Stimulated activated CD8-positive, alpha-beta memory T cell treated with anti-CD3 and anti-CD28 coated beads, Interleukin-15, amount 100 ng/mL, for 1 hour (primary cell): ENCODE measurements around the gene XRCC3.

Experiments used
- DNase-seq: peaks from one replicate; pipeline ENCODE4 v3.0.0-alpha.2; 2020; ENCODE audit warnings: low read depth

Gene XRCC3

GRCh38 chr14:103715052-103716000 is at the start of gene XRCC3, which contains the start of gene ZFYVE21:
Gene XRCC3 (minus strand): TSS chr14:103715451. CDS start chr14:103711087, 4,364 bp downstream.
Gene ZFYVE21 (plus strand): TSS chr14:103715810. CDS start chr14:103715842, 32 bp downstream.
- DNase-seq, result peak; percentile 99

DNA sequence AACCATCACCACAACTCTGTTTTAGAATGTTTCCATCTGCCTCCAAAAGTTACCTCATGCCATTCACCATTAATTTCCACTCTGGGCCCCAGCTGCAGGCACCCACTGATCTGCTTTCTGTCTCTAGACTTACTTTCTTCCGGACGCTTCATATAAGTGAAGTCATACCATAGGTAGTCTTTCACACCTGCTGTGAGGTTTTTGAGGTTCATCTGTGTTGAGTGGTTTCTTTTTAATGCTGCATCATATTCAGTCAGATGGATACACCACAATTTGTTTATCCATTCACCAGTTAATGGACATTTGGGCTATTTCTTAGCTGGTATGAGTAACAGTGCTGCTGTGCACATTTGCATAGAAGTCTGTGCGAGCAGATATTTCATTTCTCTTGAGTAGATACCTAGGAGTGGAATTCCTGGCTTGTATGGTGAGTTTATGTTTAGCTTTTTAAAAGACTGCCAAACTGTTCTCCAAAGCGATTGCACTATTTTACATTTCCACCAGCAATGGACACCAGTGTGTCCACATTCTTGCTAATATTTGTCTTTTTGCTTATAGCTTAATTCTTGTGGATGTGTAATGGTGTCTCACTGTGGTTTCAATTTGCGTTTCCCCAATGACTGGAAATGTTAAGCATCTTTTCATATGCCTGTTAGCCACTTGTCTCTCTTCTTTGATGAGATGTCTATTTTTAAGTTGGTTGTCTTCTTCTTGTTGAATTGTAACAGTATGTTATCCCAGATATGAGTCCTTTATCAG is 48.7 kb upstream of the XRCC3 start:
- DNase-seq, result no peak

GRCh38 chr14:103762541-103762940 is 47.3 kb upstream of the XRCC3 start:
- no peak for DNase-seq

GRCh38 chr14:103762036-103762435 is 46.8 kb upstream of the XRCC3 start:
- DNase-seq, result no peak

GRCh38 chr14:103758059-103758776 is 43.0 kb upstream of the XRCC3 start:
- DNase-seq, result no peak

- DNase-seq, result no peak
Observed at GRCh38 chr14:103755060-103755459, 39.8 kb upstream of the XRCC3 start.

- no peak for DNase-seq
Observed at GRCh38 chr14:103753774-103754173, 38.5 kb upstream of the XRCC3 start.

DNA sequence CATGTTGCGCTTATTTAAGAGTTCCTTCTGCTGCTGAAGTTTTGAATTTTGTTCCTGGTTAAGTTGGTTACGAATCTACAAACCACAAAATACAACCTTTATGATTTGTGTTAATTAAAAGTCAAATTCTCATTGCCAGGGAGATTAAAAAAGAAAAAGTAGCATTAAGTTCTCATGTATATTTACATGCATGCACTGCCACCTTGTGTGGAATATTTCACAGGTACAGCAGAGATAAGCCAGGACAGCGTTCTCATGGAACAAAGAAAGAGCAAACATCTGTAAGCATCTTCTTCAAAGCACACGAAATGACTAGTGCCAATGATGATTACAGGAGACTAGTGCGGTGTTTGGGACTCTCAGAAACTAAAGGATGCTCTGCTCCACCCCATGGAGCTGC is 34.6 kb upstream of the XRCC3 start:
- DNase-seq, result no peak

- DNase-seq, result no peak
Observed at GRCh38 chr14:103749452-103749851, 34.2 kb upstream of the XRCC3 start.

GRCh38 chr14:103748534-103748857 is 33.2 kb upstream of the XRCC3 start:
- peak; percentile 21 for DNase-seq

DNA sequence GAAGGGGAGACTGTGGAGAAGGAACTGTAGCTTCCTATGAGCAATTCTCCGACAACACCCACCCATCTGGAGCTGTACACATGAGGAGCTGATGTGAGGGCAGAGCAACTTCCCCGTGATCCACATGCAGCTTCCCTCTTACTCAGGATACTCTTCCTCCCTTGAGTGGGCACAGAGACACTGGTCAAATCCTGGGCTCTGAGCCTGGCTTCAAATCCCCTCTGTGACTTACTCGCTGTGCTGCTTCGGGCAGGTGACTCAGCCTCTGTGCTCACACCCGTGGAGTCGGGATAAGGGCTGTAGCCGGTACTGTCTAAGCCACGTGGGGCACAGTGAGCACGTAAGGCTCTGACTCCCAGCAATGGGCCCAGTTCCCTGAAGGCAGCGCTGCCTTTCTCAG is 31.4 kb upstream of the XRCC3 start:
- no peak for DNase-seq

GRCh38 chr14:103745424-103745823 is 30.2 kb upstream of the XRCC3 start:
- DNase-seq, result no peak

- no peak for DNase-seq
Observed at GRCh38 chr14:103744621-103745395, 29.6 kb upstream of the XRCC3 start.

- no peak for DNase-seq
Observed at GRCh38 chr14:103743691-103744090, 28.4 kb upstream of the XRCC3 start.

DNA sequence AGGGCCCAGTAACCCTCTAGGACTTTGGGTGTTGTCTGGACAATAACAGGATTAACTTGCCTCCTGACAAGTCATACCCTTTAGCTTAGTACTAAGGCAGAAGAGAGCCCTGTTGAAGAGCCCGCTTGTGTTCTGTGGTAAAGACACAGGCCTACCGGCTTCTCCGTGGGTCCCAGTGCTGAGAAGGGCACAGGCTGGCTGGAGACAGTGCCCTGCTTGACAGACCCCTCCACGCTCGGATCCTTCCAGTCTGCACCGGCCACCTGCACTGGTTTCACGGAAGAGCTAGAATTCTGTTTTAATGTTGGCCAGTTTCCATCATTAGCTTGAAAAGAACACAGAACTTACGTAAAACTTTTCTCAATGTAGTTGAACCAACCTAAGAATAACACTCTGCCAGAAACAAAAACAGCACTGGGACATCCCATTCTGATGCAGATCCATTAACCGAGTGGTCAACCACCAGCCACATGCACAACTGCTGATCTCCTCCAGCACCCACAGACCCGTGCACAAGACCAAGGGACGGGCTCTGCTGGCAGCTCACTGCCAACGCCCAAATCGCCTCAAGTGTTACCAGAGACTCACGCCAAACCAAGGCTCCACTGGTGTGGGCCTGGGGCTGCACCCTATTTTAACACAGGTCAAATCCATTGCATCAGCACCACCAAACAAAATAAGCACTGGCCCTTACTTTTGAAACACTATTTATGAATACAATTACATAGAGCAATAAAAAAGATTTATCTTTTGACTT is 27.4 kb upstream of the XRCC3 start:
- no peak for DNase-seq

DNA sequence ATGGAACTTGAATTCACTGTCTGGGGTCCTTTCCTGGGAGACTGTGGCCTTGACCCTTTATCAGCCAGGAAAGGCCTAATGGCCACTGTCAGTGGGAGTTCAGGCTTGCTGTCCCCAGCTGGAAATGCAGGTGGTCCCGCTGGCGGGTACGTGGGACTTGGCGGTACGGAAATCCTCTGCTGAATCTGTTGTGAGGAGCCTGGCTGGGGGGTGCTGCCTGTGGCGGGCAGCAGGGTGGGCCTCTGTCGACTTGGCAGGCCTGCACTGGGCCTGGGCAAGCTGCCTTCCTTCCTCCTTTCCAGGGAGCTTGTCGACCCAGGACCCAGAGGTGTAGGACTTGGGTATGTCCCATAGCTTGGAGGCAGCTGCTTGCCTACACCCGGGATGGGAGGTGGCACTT is 26.6 kb upstream of the XRCC3 start:
- DNase-seq, result no peak

- no peak for DNase-seq
Observed at GRCh38 chr14:103740991-103741689, 25.9 kb upstream of the XRCC3 start.

- DNase-seq, result no peak
Observed at GRCh38 chr14:103739793-103740501, 24.7 kb upstream of the XRCC3 start.

- no peak for DNase-seq
Observed at GRCh38 chr14:103739466-103739792, 24.2 kb upstream of the XRCC3 start.
